ENCODE measurements around the gene MMS19. TPM values are rescaled to one million over a fixed set of nuclear protein-coding genes. Genes with fewer than 3 reads are reported as not detected.

MMS19 gene
- total RNA-seq, 4 donors from 2014 or later, result 44.6 to 87.7 (median 73.7) TPM

DNA sequence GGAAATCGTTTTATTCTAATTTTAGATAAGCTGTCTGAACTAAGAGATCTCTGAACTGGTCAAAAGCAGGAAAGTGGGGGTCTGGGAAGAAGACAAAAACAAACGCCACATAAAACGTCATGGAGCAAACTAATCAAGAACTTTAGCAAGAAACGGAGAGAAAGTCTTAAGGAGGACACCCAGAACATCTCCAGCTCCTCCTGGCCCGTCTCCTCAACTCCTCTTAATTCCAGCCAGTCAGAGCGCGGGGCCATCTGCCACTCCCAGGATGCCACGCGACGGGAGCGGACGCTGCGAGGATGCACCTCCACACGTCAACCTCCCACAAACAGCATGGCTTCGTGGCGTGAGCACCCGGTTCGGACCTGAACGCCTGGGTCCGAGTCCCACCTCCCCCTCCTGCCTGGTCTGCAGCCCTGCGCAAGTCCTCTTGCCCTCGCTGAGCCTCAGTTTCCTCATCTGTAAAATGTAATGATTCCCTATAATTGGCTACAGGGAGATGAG, 598 bp downstream of the MMS19 start:
- H3K9me3 ChIP-seq, result no peaks in the 10 kb centered on the region
- H3K4me3 ChIP-seq, result peak overlapping the region; percentile 79 to 99
- no peak for TF ChIP-seq POLR2A (IDR thresholded peaks at IDR 0.05)
- TF ChIP-seq, protein P1, sequence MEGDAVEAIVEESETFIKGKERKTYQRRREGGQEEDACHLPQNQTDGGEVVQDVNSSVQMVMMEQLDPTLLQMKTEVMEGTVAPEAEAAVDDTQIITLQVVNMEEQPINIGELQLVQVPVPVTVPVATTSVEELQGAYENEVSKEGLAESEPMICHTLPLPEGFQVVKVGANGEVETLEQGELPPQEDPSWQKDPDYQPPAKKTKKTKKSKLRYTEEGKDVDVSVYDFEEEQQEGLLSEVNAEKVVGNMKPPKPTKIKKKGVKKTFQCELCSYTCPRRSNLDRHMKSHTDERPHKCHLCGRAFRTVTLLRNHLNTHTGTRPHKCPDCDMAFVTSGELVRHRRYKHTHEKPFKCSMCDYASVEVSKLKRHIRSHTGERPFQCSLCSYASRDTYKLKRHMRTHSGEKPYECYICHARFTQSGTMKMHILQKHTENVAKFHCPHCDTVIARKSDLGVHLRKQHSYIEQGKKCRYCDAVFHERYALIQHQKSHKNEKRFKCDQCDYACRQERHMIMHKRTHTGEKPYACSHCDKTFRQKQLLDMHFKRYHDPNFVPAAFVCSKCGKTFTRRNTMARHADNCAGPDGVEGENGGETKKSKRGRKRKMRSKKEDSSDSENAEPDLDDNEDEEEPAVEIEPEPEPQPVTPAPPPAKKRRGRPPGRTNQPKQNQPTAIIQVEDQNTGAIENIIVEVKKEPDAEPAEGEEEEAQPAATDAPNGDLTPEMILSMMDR (IDR thresholded peaks at IDR 0.05), result no peak
- no peaks in the 10 kb centered on the region for H3K36me3 ChIP-seq
- peak; percentile 78 to 81 for DNase-seq
- peak overlapping the region; percentile 81 to 94 for H3K27ac ChIP-seq
- H3K27me3 ChIP-seq, result no peaks in the 10 kb centered on the region
- intact Hi-C loops (cut with DNase I; ENCODE audit: low total_unique reads), result loop anchor here (10.0 kb wide), 1 partner anchor 47 kb away; no protein-coding TSS in a partner anchor
- peaks cover 7 to 12% of the 10 kb centered on the region in 2 donors for H3K4me1 ChIP-seq

DNA sequence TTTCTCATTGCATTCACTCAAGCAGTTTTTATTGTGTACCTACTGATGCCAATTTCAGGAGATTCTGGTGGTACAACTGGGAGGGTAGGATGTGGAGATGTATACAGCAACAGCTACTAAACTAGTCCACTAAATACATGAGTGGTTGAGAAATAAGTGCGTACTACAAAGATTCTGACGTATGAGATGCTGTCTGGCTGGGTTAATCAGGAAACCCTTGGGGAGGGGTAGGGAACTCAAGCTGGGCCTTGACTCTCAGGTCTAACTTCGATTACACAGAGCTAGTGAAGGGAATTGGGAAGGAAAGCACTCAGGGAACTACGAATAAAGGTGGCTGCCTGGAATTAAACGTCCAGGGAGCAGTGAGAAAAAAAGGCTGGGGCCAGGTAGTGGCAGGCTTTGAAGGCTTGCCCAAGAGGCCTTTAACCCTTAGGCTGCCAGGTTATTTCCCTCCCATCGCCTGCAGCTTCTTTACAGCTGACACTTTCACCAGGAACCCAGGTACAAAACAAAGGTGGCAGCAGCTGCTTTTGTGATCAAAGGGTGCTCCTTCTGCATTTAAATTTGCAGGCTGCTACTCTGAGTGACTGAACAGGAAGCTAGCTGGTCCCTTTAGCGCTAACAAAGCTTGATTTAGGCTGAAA, 3.2 kb downstream of the MMS19 start:
- no peak for DNase-seq
- no peak overlapping the region for H3K27ac ChIP-seq
- no peaks in the 10 kb centered on the region for H3K27me3 ChIP-seq
- no peaks in the 10 kb centered on the region for H3K9me3 ChIP-seq
- peaks cover 7 to 17% of the 10 kb centered on the region in 2 donors for H3K4me1 ChIP-seq
- intact Hi-C loops (cut with DNase I; ENCODE audit: low total_unique reads), result loop anchor here (10.0 kb wide), 1 partner anchor 50 kb away; no protein-coding TSS in a partner anchor
- TF ChIP-seq POLR2A (IDR thresholded peaks at IDR 0.05), result no peak
- TF ChIP-seq, protein P1 (IDR thresholded peaks at IDR 0.05), result no peak
- H3K4me3 ChIP-seq, result no peak overlapping the region
- H3K36me3 ChIP-seq, result no peaks in the 10 kb centered on the region

DNA sequence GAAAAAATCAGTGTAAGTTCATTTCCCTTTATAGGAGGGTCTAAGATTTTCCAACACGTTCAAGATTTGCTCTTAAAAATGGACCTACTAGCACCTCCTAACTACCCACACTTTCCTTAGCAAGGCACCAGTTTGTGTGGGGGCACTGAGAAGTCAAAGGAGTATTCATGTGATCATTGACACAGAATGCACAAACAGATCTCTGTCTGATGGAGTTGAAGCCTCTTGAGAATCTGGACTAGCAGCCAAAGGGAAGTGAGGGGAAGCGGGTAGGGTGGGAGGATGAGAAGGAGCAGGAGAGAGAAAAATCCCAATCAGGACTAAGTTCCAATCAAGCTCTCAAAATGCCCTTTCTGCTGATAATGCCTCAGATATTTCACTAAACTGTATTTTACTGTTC, 4.1 kb downstream of the MMS19 start:
- Histone ChIP-seq H3K36me3 (no peaks in the 10 kb centered on the region), H3K9me3 (no peaks in the 10 kb centered on the region), H3K4me1 (peaks cover 7 to 17% of the 10 kb centered on the region in 2 donors), H3K4me3 (no peak overlapping the region), H3K27me3 (no peaks in the 10 kb centered on the region), H3K27ac (no peak overlapping the region)
- TF ChIP-seq, protein P1 (IDR thresholded peaks at IDR 0.05), result no peak
- no peak for TF ChIP-seq POLR2A (IDR thresholded peaks at IDR 0.05)
- intact Hi-C loops (cut with DNase I; ENCODE audit: low total_unique reads), result loop anchor here (10.0 kb wide), 1 partner anchor 51 kb away; no protein-coding TSS in a partner anchor
- no peak for DNase-seq

DNA sequence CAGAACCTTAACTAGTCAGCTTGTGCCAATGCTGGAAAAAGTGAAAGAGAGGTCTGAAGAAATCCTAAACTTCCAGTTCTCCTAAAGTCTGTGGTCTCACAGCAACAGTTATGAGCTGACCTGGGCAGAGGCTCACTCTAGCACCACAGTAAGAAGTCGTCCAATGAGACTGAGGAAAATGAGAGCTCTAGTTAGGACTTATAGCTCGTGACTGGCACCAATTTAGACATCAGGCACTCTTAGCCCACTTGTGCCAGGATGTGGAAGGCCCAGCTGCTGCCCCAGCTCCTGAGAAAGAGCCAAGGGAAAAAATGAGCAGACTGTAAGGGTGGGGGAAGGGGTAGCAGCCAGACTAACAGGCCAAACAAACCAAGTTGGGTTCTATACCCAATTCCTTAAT, 7.6 kb downstream of the MMS19 start:
- DNase-seq, result no peak
- Histone ChIP-seq H3K4me3 (no peak overlapping the region), H3K27ac (no peak overlapping the region), H3K4me1 (peaks cover 0 to 11% of the 10 kb centered on the region in 2 donors), H3K9me3 (no peaks in the 10 kb centered on the region), H3K36me3 (no peaks in the 10 kb centered on the region), H3K27me3 (no peaks in the 10 kb centered on the region)
- intact Hi-C loops (cut with DNase I; ENCODE audit: low total_unique reads), result loop anchor here (10.0 kb wide), 1 partner anchor 54 kb away; no protein-coding TSS in a partner anchor
- TF ChIP-seq POLR2A (IDR thresholded peaks at IDR 0.05), result no peak
- TF ChIP-seq, protein P1 (IDR thresholded peaks at IDR 0.05), result no peak

DNA sequence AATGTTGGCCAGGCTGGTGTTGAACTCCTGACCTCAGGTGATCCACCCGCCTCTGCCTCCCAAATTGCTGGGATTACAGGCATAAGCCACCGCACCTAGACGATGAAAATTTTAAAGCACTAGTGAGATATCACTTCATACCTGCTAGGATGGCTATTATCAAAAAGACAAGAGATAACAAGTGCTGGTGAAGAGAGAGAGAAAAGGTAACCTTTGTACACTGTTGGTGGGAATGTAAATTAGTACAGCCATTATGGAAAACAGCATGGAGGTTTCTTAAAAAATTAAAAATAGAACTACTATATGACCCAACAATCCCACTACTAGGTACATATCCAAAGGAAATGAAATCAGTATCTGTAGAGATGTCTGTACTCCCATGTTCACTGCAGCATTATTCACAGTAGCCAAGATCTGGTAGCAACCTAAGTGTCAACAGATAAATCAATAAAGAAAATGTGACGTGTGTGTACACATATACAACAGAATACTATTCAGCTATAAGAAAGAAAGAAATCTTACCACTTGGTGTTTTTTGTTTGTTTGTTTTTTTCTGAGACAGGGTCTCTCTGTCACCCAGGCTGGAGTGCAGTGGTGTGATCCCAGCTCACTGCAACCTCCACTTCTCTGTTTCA, 12.5 kb downstream of the MMS19 start:
- DNase-seq, result no peak
- Histone ChIP-seq H3K4me3 (no peak overlapping the region), H3K27ac (no peak overlapping the region), H3K27me3 (no peaks in the 10 kb centered on the region), H3K4me1 (peaks cover 0 to 3% of the 10 kb centered on the region in 2 donors), H3K9me3 (no peaks in the 10 kb centered on the region), H3K36me3 (no peaks in the 10 kb centered on the region)
- intact Hi-C loops (cut with DNase I; ENCODE audit: low total_unique reads), result no loop called here
- no peak for TF ChIP-seq POLR2A (IDR thresholded peaks at IDR 0.05)
- TF ChIP-seq, protein P1 (IDR thresholded peaks at IDR 0.05), result no peak
